GM10847 (cell line): Measurements from ENCODE around the gene RHOC.

Source experiments
- POLR2A ChIP-seq: IDR thresholded peaks from 2 replicates; pipeline ENCODE4 v1.6.1; 2011; ENCODE audit not compliant: insufficient read length; ENCODE audit errors: extremely low read depth

The RHOC gene

GRCh38 chr1:112694363-112694929 lies 12.5 kb downstream of the RHOC start:
- no peak for TF ChIP-seq POLR2A

- TF ChIP-seq POLR2A, result no peak
Observed at GRCh38 chr1:112693821-112694220, 13.1 kb downstream of the RHOC start.

GRCh38 chr1:112692681-112693080 lies 14.2 kb downstream of the RHOC start:
- no peak for TF ChIP-seq POLR2A

GRCh38 chr1:112689842-112690237 lies 17.1 kb downstream of the RHOC start:
- TF ChIP-seq POLR2A, result no peak

- TF ChIP-seq POLR2A, result no peak
Observed at GRCh38 chr1:112689196-112689841, 17.6 kb downstream of the RHOC start.

GRCh38 chr1:112688781-112689193 lies 18.1 kb downstream of the RHOC start:
- TF ChIP-seq POLR2A, result no peak

- TF ChIP-seq POLR2A, result no peak
Observed at GRCh38 chr1:112687785-112688496, 19.0 kb downstream of the RHOC start.

GRCh38 chr1:112687361-112687760 lies 19.6 kb downstream of the RHOC start:
- TF ChIP-seq POLR2A, result no peak

- TF ChIP-seq POLR2A, result no peak
Observed at GRCh38 chr1:112686835-112687234, 20.1 kb downstream of the RHOC start.

- no peak for TF ChIP-seq POLR2A
Observed at GRCh38 chr1:112686417-112686816, 20.5 kb downstream of the RHOC start.

GRCh38 chr1:112685913-112686312 lies 21.0 kb downstream of the RHOC start:
- no peak for TF ChIP-seq POLR2A

- TF ChIP-seq POLR2A, result no peak
Observed at GRCh38 chr1:112678605-112679004, 28.3 kb downstream of the RHOC start.

GRCh38 chr1:112677501-112677900 lies 29.4 kb downstream of the RHOC start:
- TF ChIP-seq POLR2A, result no peak

GRCh38 chr1:112676543-112676942 lies 30.4 kb downstream of the RHOC start:
- TF ChIP-seq POLR2A, result no peak

GRCh38 chr1:112675728-112676381 lies 31.1 kb downstream of the RHOC start:
- no peak for TF ChIP-seq POLR2A

- peak; percentile 22 for TF ChIP-seq POLR2A
Observed at GRCh38 chr1:112674986-112675727, 31.8 kb downstream of the RHOC start.

- TF ChIP-seq POLR2A, result no peak
Observed at GRCh38 chr1:112674440-112674985, 32.4 kb downstream of the RHOC start, which contains the start of gene MOV10. Gene MOV10, plus strand, starts transcription at chr1:112674659. Its CDS starts 254 bp downstream, at chr1:112674913.
